Neural progenitor cell (in vitro differentiated cells): ENCODE measurements around the gene VANGL2.

Experiments used
- EZH2phosphoT487 ChIP-seq: fragments of 200-600 bp; sonication (generic); IDR thresholded peaks from 2 replicates; pipeline ENCODE4 v1.6.1; 2017; ENCODE audit warnings: antibody characterized with exemption
- TF ChIP-seq, protein P1 (sequence below): fragments of 200-600 bp; sonication (generic); IDR thresholded peaks from 2 replicates; pipeline ENCODE4 v1.5.1; 2017; ENCODE audit warnings: antibody characterized with exemption, mild to moderate bottlenecking

DNA sequence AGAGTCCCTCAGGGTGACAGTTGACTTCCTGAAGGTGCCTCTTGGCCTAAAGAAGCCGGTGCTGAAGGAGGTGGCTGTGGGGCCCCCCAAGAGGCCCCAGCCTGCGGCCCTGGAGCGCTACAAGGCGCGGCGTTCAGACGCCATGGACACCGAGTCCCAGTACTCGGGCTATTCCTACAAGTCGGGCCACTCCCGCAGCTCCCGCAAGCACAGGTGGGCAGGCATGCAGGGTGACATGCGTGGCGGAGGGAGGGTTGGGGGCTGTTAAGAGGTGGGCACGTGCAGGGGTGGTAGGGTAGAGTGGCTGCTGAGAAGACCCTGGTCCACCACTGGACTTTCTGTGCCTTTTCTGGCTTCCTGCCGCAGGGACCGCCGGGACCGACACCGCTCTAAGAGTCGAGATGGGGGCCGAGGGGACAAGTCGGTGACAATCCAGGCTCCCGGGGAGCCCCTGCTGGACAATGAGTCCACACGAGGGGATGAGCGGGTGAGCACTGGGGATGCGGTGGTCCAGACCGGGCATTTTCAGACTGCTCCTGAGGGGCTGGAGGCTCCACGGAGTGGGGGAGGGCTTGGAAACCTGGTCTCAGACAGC, 15.4 kb downstream of the VANGL2 start:
- TF ChIP-seq, protein P1, sequence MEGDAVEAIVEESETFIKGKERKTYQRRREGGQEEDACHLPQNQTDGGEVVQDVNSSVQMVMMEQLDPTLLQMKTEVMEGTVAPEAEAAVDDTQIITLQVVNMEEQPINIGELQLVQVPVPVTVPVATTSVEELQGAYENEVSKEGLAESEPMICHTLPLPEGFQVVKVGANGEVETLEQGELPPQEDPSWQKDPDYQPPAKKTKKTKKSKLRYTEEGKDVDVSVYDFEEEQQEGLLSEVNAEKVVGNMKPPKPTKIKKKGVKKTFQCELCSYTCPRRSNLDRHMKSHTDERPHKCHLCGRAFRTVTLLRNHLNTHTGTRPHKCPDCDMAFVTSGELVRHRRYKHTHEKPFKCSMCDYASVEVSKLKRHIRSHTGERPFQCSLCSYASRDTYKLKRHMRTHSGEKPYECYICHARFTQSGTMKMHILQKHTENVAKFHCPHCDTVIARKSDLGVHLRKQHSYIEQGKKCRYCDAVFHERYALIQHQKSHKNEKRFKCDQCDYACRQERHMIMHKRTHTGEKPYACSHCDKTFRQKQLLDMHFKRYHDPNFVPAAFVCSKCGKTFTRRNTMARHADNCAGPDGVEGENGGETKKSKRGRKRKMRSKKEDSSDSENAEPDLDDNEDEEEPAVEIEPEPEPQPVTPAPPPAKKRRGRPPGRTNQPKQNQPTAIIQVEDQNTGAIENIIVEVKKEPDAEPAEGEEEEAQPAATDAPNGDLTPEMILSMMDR, result no peak
- no peak for TF ChIP-seq EZH2phosphoT487
